AG09319 (cell line): ENCODE results near the gene WDR45B.

Experiments used
- DNase-seq: peaks from one replicate; pipeline ENCODE4 v3.0.0-alpha.2; 2010; ENCODE audit warnings: low read depth; ENCODE audit errors: extremely low read depth
- CTCF ChIP-seq: IDR thresholded peaks from 2 replicates; pipeline ENCODE4 v1.5.1; 2011; ENCODE audit warnings: low read depth, mild to moderate bottlenecking, inconsistent platforms, low read length, moderate library complexity

WDR45B gene

GRCh38 chr17:82602487-82602886 lies 45.8 kb downstream of the WDR45B start:
- TF ChIP-seq CTCF, result no peak
- DNase-seq, result no peak

- no peak for TF ChIP-seq CTCF
- DNase-seq, result no peak
Measured at GRCh38 chr17:82601447-82602000, 46.7 kb downstream of the WDR45B start.

- DNase-seq, result no peak
Measured at GRCh38 chr17:82600731-82601446, 47.4 kb downstream of the WDR45B start.

GRCh38 chr17:82599674-82600661 lies 48.3 kb downstream of the WDR45B start:
- no peak for TF ChIP-seq CTCF
- no peak for DNase-seq

More at GRCh38 chr17:82600731-82601446, 47.4 kb downstream of the WDR45B start:
- no peak for TF ChIP-seq CTCF

- TF ChIP-seq CTCF, result no peak
- no peak for DNase-seq
Measured at GRCh38 chr17:82598256-82599119, 49.8 kb downstream of the WDR45B start.

- no peak for TF ChIP-seq CTCF
- no peak for DNase-seq
Measured at GRCh38 chr17:82596837-82597672, 51.2 kb downstream of the WDR45B start.
